OCI-LY7 (cell line): ENCODE data around the gene LONP2.

Experiments used
- EZH2phosphoT487 ChIP-seq: fragments of 200-600 bp; sonication (generic); IDR thresholded peaks from 2 replicates; pipeline ENCODE4 v1.6.1; 2018; ENCODE audit warnings: low read depth, borderline replicate concordance, mild to moderate bottlenecking, mixed run types, antibody characterized with exemption, low read length, moderate library complexity, mixed read lengths
- TF ChIP-seq, protein P1 (sequence below): fragments of 200-600 bp; sonication (generic); conservative IDR thresholded peaks from 2 replicates; pipeline ENCODE4 v1.5.1; 2014; ENCODE audit warnings: mild to moderate bottlenecking, antibody characterized with exemption, low read length, moderate library complexity, mixed read lengths

DNA sequence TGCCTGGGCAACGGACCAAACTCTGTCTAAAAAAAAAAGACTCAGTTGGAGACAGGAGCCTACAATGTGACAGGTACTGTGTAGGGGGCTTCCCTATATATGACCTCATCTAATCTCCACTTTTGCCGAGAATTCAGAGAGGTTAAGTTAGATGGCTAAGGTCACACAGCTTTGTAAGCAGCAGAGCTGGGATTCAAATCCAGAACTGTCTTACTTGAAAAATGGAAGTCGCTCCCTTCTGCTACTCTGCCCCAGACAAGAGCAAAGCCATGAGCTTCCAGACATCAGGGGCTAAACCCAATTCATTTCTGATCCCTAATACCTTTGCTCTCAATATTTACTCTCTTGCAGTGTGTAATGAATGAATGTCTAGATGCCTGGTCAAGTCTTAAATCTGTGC lies 46.8 kb upstream of the LONP2 start:
- TF ChIP-seq, protein P1, sequence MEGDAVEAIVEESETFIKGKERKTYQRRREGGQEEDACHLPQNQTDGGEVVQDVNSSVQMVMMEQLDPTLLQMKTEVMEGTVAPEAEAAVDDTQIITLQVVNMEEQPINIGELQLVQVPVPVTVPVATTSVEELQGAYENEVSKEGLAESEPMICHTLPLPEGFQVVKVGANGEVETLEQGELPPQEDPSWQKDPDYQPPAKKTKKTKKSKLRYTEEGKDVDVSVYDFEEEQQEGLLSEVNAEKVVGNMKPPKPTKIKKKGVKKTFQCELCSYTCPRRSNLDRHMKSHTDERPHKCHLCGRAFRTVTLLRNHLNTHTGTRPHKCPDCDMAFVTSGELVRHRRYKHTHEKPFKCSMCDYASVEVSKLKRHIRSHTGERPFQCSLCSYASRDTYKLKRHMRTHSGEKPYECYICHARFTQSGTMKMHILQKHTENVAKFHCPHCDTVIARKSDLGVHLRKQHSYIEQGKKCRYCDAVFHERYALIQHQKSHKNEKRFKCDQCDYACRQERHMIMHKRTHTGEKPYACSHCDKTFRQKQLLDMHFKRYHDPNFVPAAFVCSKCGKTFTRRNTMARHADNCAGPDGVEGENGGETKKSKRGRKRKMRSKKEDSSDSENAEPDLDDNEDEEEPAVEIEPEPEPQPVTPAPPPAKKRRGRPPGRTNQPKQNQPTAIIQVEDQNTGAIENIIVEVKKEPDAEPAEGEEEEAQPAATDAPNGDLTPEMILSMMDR, result no peak
- no peak for TF ChIP-seq EZH2phosphoT487
